Activated CD4-positive, alpha-beta memory T cell treated with anti-CD3 and anti-CD28 coated beads for 36 hours (primary cell): ENCODE measurements around the gene CREB3L1. TPM values are rescaled to one million over a fixed set of nuclear protein-coding genes. Genes with fewer than 3 reads are reported as not detected.

Experiments
- CTCF ChIA-PET: fragments of 350-600 bp; sonication (Branson Sonifier 250); formaldehyde crosslinking; loops from one replicate; lab custom pipeline; 2021; ENCODE audit warnings: antibody characterized with exemption, inconsistent platforms; lab: Charles Lee
- POLR2A ChIA-PET: fragments of 350-600 bp; sonication (Branson Sonifier 250); formaldehyde crosslinking; loops from one replicate; lab custom pipeline; 2021; ENCODE audit warnings: antibody characterized with exemption; lab: Charles Lee
- DNase-seq: peaks from one replicate; pipeline ENCODE4 v3.0.0-alpha.2; 2020
- H3K27ac Mint-ChIP-seq: one replicate; pipeline ENCODE4 v1.8.0; 2021; ENCODE audit warnings: mixed read lengths
- H3K27me3 Mint-ChIP-seq: one replicate; pipeline ENCODE4 v1.8.0; 2021; ENCODE audit warnings: mixed read lengths
- H3K36me3 Mint-ChIP-seq: one replicate; pipeline ENCODE4 v1.8.0; 2021; ENCODE audit warnings: mixed read lengths
- H3K4me1 Mint-ChIP-seq: one replicate; pipeline ENCODE4 v1.8.0; 2021; ENCODE audit warnings: low read depth, mixed read lengths
- H3K4me3 Mint-ChIP-seq: one replicate; pipeline ENCODE4 v1.8.0; 2021; ENCODE audit warnings: mild to moderate bottlenecking, mixed read lengths
- H3K9me3 Mint-ChIP-seq: one replicate; pipeline ENCODE4 v1.8.0; 2021; ENCODE audit warnings: mixed read lengths
- intact Hi-C: fragments of 100-400 bp; cut with micrococcal nuclease; formaldehyde crosslinking; loops from one replicate; pipeline ENCODE4 v1.15.1; 2023
- total RNA-seq, 2 experiments: library from RNA; stranded (reverse); gene quantifications; one replicate each; pipeline ENCODE4 v1.2.3, GENCODE V29; 2021

The CREB3L1 gene
- total RNA-seq, 2 experiments from 2014 or later: not detected

- no peaks in the 10 kb centered on the region for H3K27me3 Mint-ChIP-seq
- no peak overlapping the region for H3K27ac Mint-ChIP-seq
- ChIA-PET POLR2A (no interaction called here), CTCF (interaction anchor here (1.1 to 19.7 kb wide), 10 partner anchors 74 to 275 kb away, joined by 3 to 479 read pairs (median 10); partner anchors contain the start of gene DGKZ)
- DNase-seq: no peak
- H3K4me1 Mint-ChIP-seq: peaks cover 37% of the 10 kb centered on the region
- H3K36me3 Mint-ChIP-seq: no peaks in the 10 kb centered on the region
- intact Hi-C loops: loop anchor here (5.0 to 10.0 kb wide), 4 partner anchors 294 to 1777 kb away; partner anchors contain the start of genes ATG13, CRY2 and HARBI1
- no peaks in the 10 kb centered on the region for H3K9me3 Mint-ChIP-seq
- no peak overlapping the region for H3K4me3 Mint-ChIP-seq
These were observed 37.1 kb upstream of the CREB3L1 start for GRCh38 chr11:46240371-46240770.

GRCh38 chr11:46240861-46241260 is 36.6 kb upstream of the CREB3L1 start:
- no peak overlapping the region for H3K27ac Mint-ChIP-seq
- H3K9me3 Mint-ChIP-seq: no peaks in the 10 kb centered on the region
- intact Hi-C loops: loop anchor here (5.0 to 10.0 kb wide), 4 partner anchors 294 to 1776 kb away; partner anchors contain the start of genes ATG13, CRY2 and HARBI1
- ChIA-PET POLR2A (interaction anchor here (0.9 kb wide), 1 partner anchor 105 kb away, joined by 3 read pairs; no protein-coding TSS in a partner anchor), CTCF (interaction anchor here (0.8 to 19.7 kb wide), 4 partner anchors 74 to 128 kb away, joined by 3 to 479 read pairs (median 10); no protein-coding TSS in a partner anchor)
- H3K4me3 Mint-ChIP-seq: no peak overlapping the region
- H3K4me1 Mint-ChIP-seq: peaks cover 37% of the 10 kb centered on the region
- no peaks in the 10 kb centered on the region for H3K36me3 Mint-ChIP-seq
- H3K27me3 Mint-ChIP-seq: no peaks in the 10 kb centered on the region
- no peak for DNase-seq

DNA sequence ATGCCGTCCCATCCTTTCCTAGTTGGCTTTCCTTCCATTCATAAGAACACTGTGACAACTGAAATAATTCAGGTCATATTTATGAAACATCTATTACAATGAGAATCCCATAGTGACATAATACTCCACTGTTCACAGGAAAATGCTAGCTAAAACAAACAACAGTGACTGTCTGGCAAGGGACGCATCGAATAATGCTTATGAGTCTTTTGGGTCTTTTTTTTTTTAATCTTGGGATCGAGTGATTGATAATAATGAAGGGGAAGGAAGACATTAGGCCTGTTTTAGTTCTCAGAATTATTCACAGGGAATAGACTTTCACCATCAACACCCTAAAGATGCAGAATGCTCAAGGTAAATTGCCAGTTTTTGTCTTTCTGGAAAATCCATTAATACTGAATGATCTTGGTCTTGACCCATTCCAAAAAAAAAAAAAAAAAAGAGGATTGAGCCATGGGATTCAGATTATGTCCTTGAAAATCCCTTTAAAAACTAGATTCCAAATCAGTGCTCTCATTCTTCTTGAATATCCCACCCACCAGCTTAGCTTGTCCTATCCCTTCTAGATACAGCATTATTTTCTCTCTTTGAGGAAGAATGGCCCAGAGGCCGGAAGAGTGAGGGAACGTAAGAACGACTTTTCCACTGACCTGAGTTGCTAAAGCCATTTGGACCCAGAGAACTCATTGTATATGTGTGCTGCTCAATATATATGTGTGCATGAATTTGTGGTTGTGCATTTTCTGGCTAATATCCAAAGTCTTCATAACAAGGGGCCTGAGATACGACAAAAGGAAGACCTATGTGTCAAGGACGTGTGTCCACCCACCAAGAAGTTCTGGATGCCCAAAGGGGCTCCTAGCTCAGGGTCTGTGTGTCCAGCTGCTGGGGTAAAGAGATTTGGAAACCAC is 35.2 kb upstream of the CREB3L1 start:
- Mint-ChIP-seq H3K4me1 (peaks cover 28% of the 10 kb centered on the region), H3K36me3 (no peaks in the 10 kb centered on the region), H3K9me3 (no peaks in the 10 kb centered on the region), H3K27ac (peak overlapping the region; percentile 75), H3K4me3 (peak overlapping the region; percentile 82), H3K27me3 (no peaks in the 10 kb centered on the region)
- ChIA-PET CTCF (interaction anchor here (0.6 to 19.7 kb wide), 9 partner anchors 53 to 375 kb away, joined by 3 to 479 read pairs (median 4); partner anchors contain the start of gene ATG13), POLR2A (interaction anchor here (0.6 to 1.6 kb wide), 6 partner anchors 54 to 122 kb away, joined by 3 to 6 read pairs (median 5); no protein-coding TSS in a partner anchor)
- no peak for DNase-seq
- intact Hi-C loops: loop anchor here (5.0 to 10.0 kb wide), 4 partner anchors 293 to 1775 kb away; partner anchors contain the start of genes ATG13, CRY2 and HARBI1

DNA sequence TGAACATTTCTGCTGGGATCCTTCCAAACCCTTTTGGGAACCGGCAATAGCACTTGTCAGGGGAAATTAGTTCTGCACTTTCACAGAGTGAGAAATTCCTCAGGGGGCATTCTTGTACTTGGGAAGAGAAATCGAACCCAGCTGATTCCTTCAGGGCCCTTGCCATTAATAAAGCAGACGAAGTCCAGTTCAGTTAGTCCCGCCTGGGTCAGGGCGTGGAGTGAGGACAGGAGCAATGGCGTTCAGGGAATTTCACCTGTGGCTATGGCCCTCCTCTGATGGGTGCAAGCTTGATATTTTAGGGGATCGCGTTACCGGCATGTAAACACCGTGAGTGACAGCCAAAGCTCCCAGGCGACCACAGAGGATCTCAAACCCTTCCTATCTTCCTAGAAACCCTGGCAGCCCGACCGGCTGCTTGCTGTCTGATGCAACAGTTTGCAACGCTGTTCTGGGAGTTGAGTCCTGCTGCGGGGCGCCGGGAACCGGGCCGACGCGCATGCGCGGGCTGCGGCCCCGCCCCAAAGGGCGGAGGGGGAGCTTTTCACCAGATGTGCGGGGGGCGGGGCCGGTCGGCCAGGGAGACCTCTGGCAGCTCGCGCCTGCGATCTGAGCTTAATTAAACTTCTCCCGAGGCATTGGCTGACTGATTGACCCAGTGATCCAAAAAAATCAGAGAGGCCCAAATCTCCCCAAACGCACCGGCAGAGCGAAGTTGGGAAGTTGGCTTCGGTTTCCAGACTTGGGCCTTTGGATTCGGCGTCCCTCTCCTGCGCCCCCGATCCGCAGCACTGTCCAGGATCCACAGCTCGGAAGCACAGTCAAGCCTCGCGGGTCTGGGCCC is 34.3 kb upstream of the CREB3L1 start:
- no peaks in the 10 kb centered on the region for H3K27me3 Mint-ChIP-seq
- intact Hi-C loops: loop anchor here (5.0 to 10.0 kb wide), 4 partner anchors 292 to 1774 kb away; partner anchors contain the start of genes ATG13, CRY2 and HARBI1
- peak overlapping the region; percentile 75 for H3K27ac Mint-ChIP-seq
- peak overlapping the region; percentile 82 for H3K4me3 Mint-ChIP-seq
- no peaks in the 10 kb centered on the region for H3K9me3 Mint-ChIP-seq
- peaks cover 24% of the 10 kb centered on the region for H3K4me1 Mint-ChIP-seq
- ChIA-PET CTCF (interaction anchor here (0.7 to 19.7 kb wide), 13 partner anchors 52 to 471 kb away, joined by 3 to 479 read pairs (median 4); partner anchors contain the start of genes ATG13 and DGKZ), POLR2A (interaction anchor here (0.6 to 1.6 kb wide), 7 partner anchors 53 to 122 kb away, joined by 3 to 6 read pairs (median 4); no protein-coding TSS in a partner anchor)
- H3K36me3 Mint-ChIP-seq: no peaks in the 10 kb centered on the region
- peak; percentile 93 for DNase-seq

DNA sequence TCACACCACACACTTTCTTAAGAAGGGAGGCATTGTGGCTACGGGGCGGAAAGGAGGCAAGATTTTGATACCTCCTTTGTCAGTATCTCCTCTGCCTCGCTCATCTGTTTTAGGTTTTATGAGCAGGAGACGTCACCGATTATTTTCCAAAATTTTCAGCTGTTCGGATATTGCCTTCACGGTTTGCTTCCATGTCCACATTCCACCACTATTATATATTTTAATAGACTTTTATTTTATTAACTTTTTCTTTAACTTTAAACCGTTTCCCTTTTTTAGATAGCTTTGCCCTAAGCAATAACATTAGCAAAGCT is 33.7 kb upstream of the CREB3L1 start:
- H3K27ac Mint-ChIP-seq: peak overlapping the region; percentile 75
- POLR2A ChIA-PET: interaction anchor here (0.6 to 1.6 kb wide), 5 partner anchors 52 to 123 kb away, joined by 3 to 6 read pairs (median 5); no protein-coding TSS in a partner anchor
- CTCF ChIA-PET: interaction anchor here (0.6 to 19.7 kb wide), 13 partner anchors 51 to 472 kb away, joined by 3 to 479 read pairs (median 3); partner anchors contain the start of genes ATG13 and DGKZ
- DNase-seq: no peak
- H3K36me3 Mint-ChIP-seq: no peaks in the 10 kb centered on the region
- intact Hi-C loops: loop anchor here (5.0 to 10.0 kb wide), 4 partner anchors 291 to 1774 kb away; partner anchors contain the start of genes ATG13, CRY2 and HARBI1
- H3K27me3 Mint-ChIP-seq: no peaks in the 10 kb centered on the region
- H3K4me3 Mint-ChIP-seq: peak overlapping the region; percentile 82
- no peaks in the 10 kb centered on the region for H3K9me3 Mint-ChIP-seq
- H3K4me1 Mint-ChIP-seq: peaks cover 24% of the 10 kb centered on the region

DNA sequence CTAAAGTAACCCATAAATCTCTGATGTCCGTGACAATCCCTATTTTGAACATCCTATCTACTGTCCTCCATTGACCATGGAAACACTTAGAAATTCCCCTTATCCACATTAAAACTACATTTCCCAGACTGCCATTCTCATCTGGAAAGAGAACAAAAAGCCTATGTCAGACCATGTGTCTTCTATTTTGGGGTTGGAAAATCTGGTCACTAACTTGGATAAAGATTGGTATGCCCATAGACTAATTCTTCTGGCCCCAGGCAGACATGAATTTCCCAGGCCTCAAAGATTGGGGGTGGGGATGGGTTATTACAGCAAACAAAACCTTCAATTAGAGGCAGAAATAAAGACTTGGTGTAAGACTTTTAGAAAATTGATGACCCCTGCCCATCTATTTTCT is 30.9 kb upstream of the CREB3L1 start:
- intact Hi-C loops: loop anchor here (10.0 kb wide), 2 partner anchors 288 to 368 kb away; partner anchors contain the start of genes ATG13 and HARBI1
- Mint-ChIP-seq H3K36me3 (no peaks in the 10 kb centered on the region), H3K4me1 (peaks cover 18% of the 10 kb centered on the region), H3K27me3 (no peaks in the 10 kb centered on the region), H3K4me3 (no peak overlapping the region), H3K27ac (no peak overlapping the region), H3K9me3 (no peaks in the 10 kb centered on the region)
- no peak for DNase-seq
- ChIA-PET CTCF (interaction anchor here (19.7 kb wide), 1 partner anchor 68 kb away, joined by 479 read pairs; no protein-coding TSS in a partner anchor), POLR2A (no interaction called here)

GRCh38 chr11:46247090-46247489 is 30.4 kb upstream of the CREB3L1 start:
- H3K27ac Mint-ChIP-seq: no peak overlapping the region
- peaks cover 18% of the 10 kb centered on the region for H3K4me1 Mint-ChIP-seq
- no peaks in the 10 kb centered on the region for H3K27me3 Mint-ChIP-seq
- H3K9me3 Mint-ChIP-seq: no peaks in the 10 kb centered on the region
- DNase-seq: no peak
- ChIA-PET POLR2A (no interaction called here), CTCF (interaction anchor here (19.7 kb wide), 1 partner anchor 68 kb away, joined by 479 read pairs; no protein-coding TSS in a partner anchor)
- intact Hi-C loops: loop anchor here (10.0 kb wide), 2 partner anchors 288 to 368 kb away; partner anchors contain the start of genes ATG13 and HARBI1
- no peaks in the 10 kb centered on the region for H3K36me3 Mint-ChIP-seq
- no peak overlapping the region for H3K4me3 Mint-ChIP-seq

GRCh38 chr11:46247659-46248058 is 29.8 kb upstream of the CREB3L1 start:
- peak; percentile 57 for DNase-seq
- Mint-ChIP-seq H3K9me3 (no peaks in the 10 kb centered on the region), H3K4me3 (no peak overlapping the region), H3K27ac (no peak overlapping the region), H3K27me3 (no peaks in the 10 kb centered on the region), H3K36me3 (no peaks in the 10 kb centered on the region), H3K4me1 (peaks cover 17% of the 10 kb centered on the region)
- intact Hi-C loops: loop anchor here (10.0 kb wide), 2 partner anchors 287 to 367 kb away; partner anchors contain the start of genes ATG13 and HARBI1
- ChIA-PET CTCF (interaction anchor here (19.7 kb wide), 1 partner anchor 67 kb away, joined by 479 read pairs; no protein-coding TSS in a partner anchor), POLR2A (no interaction called here)

- CTCF ChIA-PET: interaction anchor here (1.5 to 19.7 kb wide), 2 partner anchors 10 to 66 kb away, joined by 8 to 479 read pairs; no protein-coding TSS in a partner anchor
- intact Hi-C loops: loop anchor here (10.0 kb wide), 2 partner anchors 286 to 366 kb away; partner anchors contain the start of genes ATG13 and HARBI1
- no peak overlapping the region for H3K4me3 Mint-ChIP-seq
- no peaks in the 10 kb centered on the region for H3K9me3 Mint-ChIP-seq
- DNase-seq: peak; percentile 30
- H3K36me3 Mint-ChIP-seq: no peaks in the 10 kb centered on the region
- POLR2A ChIA-PET: no interaction called here
- H3K27me3 Mint-ChIP-seq: no peaks in the 10 kb centered on the region
- H3K4me1 Mint-ChIP-seq: peaks cover 11% of the 10 kb centered on the region
- no peak overlapping the region for H3K27ac Mint-ChIP-seq
These were observed 29.0 kb upstream of the CREB3L1 start for GRCh38 chr11:46248289-46249102.
